Fibroblast of skin of right quadriceps (primary cell): ENCODE data around the gene RNU1-3.
"Not testable (repeated sequence)": the region's sequence is repeated elsewhere in the genome, so short reads cannot be mapped to it uniquely, and the experiment has no call there.

Source experiments
- DNase-seq: peaks from one replicate; pipeline ENCODE4 v3.0.0-alpha.2; 2013

Gene RNU1-3

GRCh38 chr1:16635959-16636358 lies 30.8 kb downstream of the RNU1-3 start:
- not testable (repeated sequence) for DNase-seq

- not testable (repeated sequence) for DNase-seq
Measured at GRCh38 chr1:16633540-16634282, 33.0 kb downstream of the RNU1-3 start.

GRCh38 chr1:16632044-16632850 lies 34.5 kb downstream of the RNU1-3 start:
- DNase-seq: not testable (repeated sequence)

- no peak for DNase-seq
Measured at GRCh38 chr1:16631248-16632043, 35.3 kb downstream of the RNU1-3 start.

- DNase-seq: no peak
Measured at GRCh38 chr1:16630661-16631247, 36.0 kb downstream of the RNU1-3 start.

GRCh38 chr1:16629916-16630530 lies 36.7 kb downstream of the RNU1-3 start:
- not testable (repeated sequence) for DNase-seq

- no peak for DNase-seq
Measured at GRCh38 chr1:16628361-16629111, 38.2 kb downstream of the RNU1-3 start.

- DNase-seq: not testable (repeated sequence)
Measured at GRCh38 chr1:16626409-16626983, 40.3 kb downstream of the RNU1-3 start.

GRCh38 chr1:16625497-16626408 lies 41.0 kb downstream of the RNU1-3 start:
- no peak for DNase-seq

GRCh38 chr1:16623812-16624719 lies 42.7 kb downstream of the RNU1-3 start:
- not testable (repeated sequence) for DNase-seq

- peak; percentile 42 for DNase-seq
Measured at GRCh38 chr1:16623337-16623736, 43.4 kb downstream of the RNU1-3 start.

GRCh38 chr1:16621681-16622315 lies 45.0 kb downstream of the RNU1-3 start:
- not testable (repeated sequence) for DNase-seq

GRCh38 chr1:16621300-16621658 lies 45.5 kb downstream of the RNU1-3 start:
- DNase-seq: no peak

- not testable (repeated sequence) for DNase-seq
Measured at GRCh38 chr1:16619803-16620501, 46.8 kb downstream of the RNU1-3 start.

- DNase-seq: no peak
Measured at GRCh38 chr1:16618719-16619118, 48.0 kb downstream of the RNU1-3 start.

- no peak for DNase-seq
Measured at GRCh38 chr1:16617778-16618580, 48.8 kb downstream of the RNU1-3 start.

- DNase-seq: no peak
Measured at GRCh38 chr1:16617114-16617631, 49.6 kb downstream of the RNU1-3 start.
